Measurements from ENCODE around the gene CYCS. TPM values are rescaled to one million over a fixed set of nuclear protein-coding genes. Genes with fewer than 3 reads are reported as not detected.

Gene CYCS
- total and polyA plus RNA-seq, 2 of the 8 experiments (the other 6 are each of a cell fraction or from before 2014, with no cell fraction given), result 48.6 to 229 TPM

DNA sequence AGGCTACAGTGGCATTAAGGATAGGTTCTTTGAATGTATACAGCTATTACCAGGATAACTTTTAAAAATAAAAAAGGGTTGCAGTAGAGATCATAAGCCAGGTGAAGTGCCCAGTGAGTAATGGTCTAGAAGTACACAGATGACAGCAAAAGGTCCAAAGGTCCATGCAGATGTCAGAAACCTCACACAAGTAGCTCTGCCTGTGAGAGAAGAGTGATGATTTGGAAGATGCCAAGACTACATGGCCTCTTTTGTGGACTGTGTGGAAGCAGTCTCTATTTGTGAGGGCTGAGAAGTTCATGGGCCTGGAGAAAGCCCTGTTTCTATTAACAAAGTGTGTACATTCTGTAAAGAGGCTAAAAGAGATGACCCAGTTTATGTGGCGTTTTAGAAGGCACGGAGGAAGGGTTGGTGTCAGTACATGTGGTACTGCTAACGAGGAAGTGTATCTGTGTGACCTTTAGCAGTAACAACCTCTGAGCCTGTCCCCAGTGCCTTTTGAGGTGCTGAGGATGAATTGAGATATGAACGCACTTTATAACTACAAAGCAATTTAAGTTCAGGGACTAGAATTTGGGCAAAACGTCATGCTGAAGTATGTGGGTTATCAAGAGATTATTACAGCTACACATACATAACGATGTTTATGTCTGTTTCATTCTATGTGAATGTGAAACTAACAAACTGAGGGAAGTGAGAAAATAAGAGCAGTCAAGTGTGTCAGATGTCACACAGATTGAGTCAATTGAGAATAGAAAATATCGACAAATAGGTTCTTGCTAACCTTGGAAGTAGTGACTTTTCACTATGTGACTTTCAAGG lies 7.6 kb downstream of the CYCS start:
- ChIA-PET CTCF (ENCODE audit: partially characterized antibody) (interaction anchor here (1.1 to 1.5 kb wide), 2 partner anchors 19 to 24 kb away, joined by 4 to 7 read pairs; no protein-coding TSS in a partner anchor), POLR2A (ENCODE audit: partially characterized antibody) (interaction anchor here (1.1 to 7.6 kb wide), 5 partner anchors 8 to 41 kb away, joined by 3 to 89 read pairs (median 4); partner anchors contain the start of gene CYCS)
- Histone ChIP-seq H3K23ac (ENCODE audit: insufficient read length) (no peak overlapping the region), H3K79me2 (ENCODE audit: control insufficient read depth in 1 of 2, insufficient read depth in 2 of 2, low read length in 2 of 2) (peaks cover 0 to 9% of the 10 kb centered on the region in 2 experiments; a peak in 3 of 4 replicates), H3K4ac (replicated peaks; ENCODE audit: insufficient read length, low read depth, low read length) (no peak overlapping the region), H2AFZ (ENCODE audit: low read length) (no peak overlapping the region), H3K18ac (ENCODE audit: extremely low read depth, low read length) (no peak overlapping the region), H3K9me3 (ENCODE audit: insufficient read depth in 2 of 2, low read depth in 1 of 2, low read length in 1 of 2) (no peaks in the 10 kb centered on the region), H3K79me1 (ENCODE audit: low read depth, low read length) (no peaks in the 10 kb centered on the region), H3K27ac (ENCODE audit: low read depth, low read length) (no peak overlapping the region), H3K9ac (replicated peaks in 1 of 4; ENCODE audit: extremely low read depth in 1 of 4, low read depth in 3 of 4, low read length in 3 of 4) (no peak overlapping the region), H3K36me3 (ENCODE audit: control insufficient read depth in 2 of 4, insufficient read depth in 4 of 4, low read length in 3 of 4) (peaks cover 8 to 36% (median 25%) of the 10 kb centered on the region in 4 experiments), H4K8ac (ENCODE audit: extremely low read depth, insufficient read depth, low read length) (no peak overlapping the region), H3K4me1 (replicated peaks in 1 of 4; ENCODE audit: control insufficient read depth in 3 of 4, insufficient read depth in 4 of 4, low read length in 3 of 4) (no peaks in the 10 kb centered on the region), H2BK120ac (replicated peaks; ENCODE audit: low read depth, low read length) (no peak overlapping the region), H3K56ac (replicated peaks; ENCODE audit: insufficient read length, low read depth, low read length) (no peak overlapping the region), H3K14ac (ENCODE audit: insufficient read length) (no peak overlapping the region), H2BK20ac (ENCODE audit: low read length) (no peak overlapping the region), H4K5ac (ENCODE audit: insufficient read length, low read depth, low read length) (no peak overlapping the region), H3K4me3 (ENCODE audit: extremely low read depth in 1 of 4, insufficient read depth in 2 of 4, low read depth in 3 of 4, low read length in 4 of 4) (no peak overlapping the region), H4K91ac (replicated peaks; ENCODE audit: insufficient read length, low read length) (no peak overlapping the region), H2BK12ac (ENCODE audit: low read depth, low read length) (no peak overlapping the region), H2BK15ac (ENCODE audit: low read length) (no peak overlapping the region), H2AK5ac (ENCODE audit: low read depth, low read length) (no peak overlapping the region), H3K4me2 (ENCODE audit: insufficient read depth in 1 of 2, low read depth in 2 of 2, low read length in 2 of 2) (no peak overlapping the region), H3K27me3 (replicated peaks in 1 of 4; ENCODE audit: control insufficient read depth in 3 of 4, extremely low read depth in 1 of 4, insufficient read depth in 3 of 4, low read length in 3 of 4) (no peaks in the 10 kb centered on the region), H4K20me1 (replicated peaks in 1 of 2; ENCODE audit: control insufficient read depth in 1 of 2, insufficient read depth in 2 of 2, low read length in 2 of 2) (peaks cover 0 to 4% of the 10 kb centered on the region in 2 experiments), H3K23me2 (ENCODE audit: low read depth, low read length) (no peaks in the 10 kb centered on the region), H2BK5ac (ENCODE audit: low read depth, low read length) (no peak overlapping the region)
- no peak for FAIRE-seq
- DNase-seq (ENCODE audit: low read depth in 1 of 2, low spot score in 2 of 2), result no peak
- TF ChIP-seq SRF (IDR thresholded peaks at IDR 0.05; ENCODE audit: low read depth, low read length) (no peak), POLR2A (IDR thresholded peaks at IDR 0.05; ENCODE audit: control extremely low read depth in 1 of 2, low read depth in 2 of 2, low read length in 2 of 2) (peak in 1 of 2 experiments; percentile 57; a peak in 2 of 3 replicates), POLR2AphosphoS5 (IDR thresholded peaks at IDR 0.05; ENCODE audit: low read depth, low read length) (peak; percentile 70; the same call in 1 of the 2 replicates)
- WGBS, 2 experiments (ENCODE audit: extremely low coverage in 1 of 2, insufficient coverage in 1 of 2, insufficient read length in 1 of 2, insufficient replicate concordance in 2 of 2, low coverage in 1 of 2, low lambda C conversion rate in 2 of 2, missing lambda C conversion rate in 1 of 2), result 93% methylated on average over 7 of the region's 7 CpGs; no CpG with 5 or more reads in 1 of the 2 experiments
